ENCODE results near the gene ABCC4. TPM values are rescaled to one million over a fixed set of nuclear protein-coding genes. Genes with fewer than 3 reads are reported as not detected.

The ABCC4 gene
- total and polyA plus RNA-seq, 4 experiments from 2014 or later, result 4.8 to 10.0 (median 6.9) TPM

DNA sequence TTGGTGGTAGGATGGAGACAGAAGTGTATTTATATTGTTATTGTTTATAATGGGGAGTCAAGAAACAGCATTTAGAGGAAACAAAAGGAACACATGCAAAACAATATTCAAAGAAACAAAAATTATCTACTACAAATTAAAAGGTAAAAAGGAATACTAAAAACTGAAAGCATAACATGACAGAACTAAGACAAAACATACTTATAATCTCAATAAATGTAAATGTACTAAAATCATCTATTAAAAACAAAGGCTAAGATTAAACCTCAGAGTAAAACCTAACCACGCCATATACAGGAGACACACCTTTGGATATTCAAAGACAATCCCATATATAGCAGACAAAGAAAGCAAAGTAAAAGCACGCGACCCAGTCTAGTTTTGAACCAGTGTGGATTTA, 273.6 kb downstream of the ABCC4 start:
- no peak for DNase-seq
- Histone ChIP-seq H3K36me3 (ENCODE audit: insufficient read depth, low read length) (no peaks in the 10 kb centered on the region), H3K9me3 (ENCODE audit: control insufficient read depth in 1 of 2, low read length in 2 of 2) (no peaks in the 10 kb centered on the region), H3K27me3 (ENCODE audit: insufficient read depth, low read length) (no peaks in the 10 kb centered on the region), H3K4me1 (ENCODE audit: insufficient read depth, low read length) (no peaks in the 10 kb centered on the region), H3K27ac (ENCODE audit: low read depth, low read length) (no peak overlapping the region), H3K4me3 (ENCODE audit: low read length in 2 of 2) (no peak overlapping the region)
- no peak overlapping the region for H3K27ac Mint-ChIP-seq
- ChIA-PET POLR2A (ENCODE audit: partially characterized antibody) (no interaction called here), CTCF (ENCODE audit: partially characterized antibody) (no interaction called here)
- peaks cover 0 to 4% (median 0%) of the 10 kb centered on the region in 8 donors for H3K9me3 Mint-ChIP-seq
- peaks cover 0 to 2% (median 0%) of the 10 kb centered on the region in 4 donors for H3K4me1 Mint-ChIP-seq
- peaks cover 3 to 20% of the 10 kb centered on the region in 2 donors for H3K36me3 Mint-ChIP-seq
- no peak overlapping the region for H3K4me3 Mint-ChIP-seq
- intact Hi-C loops (cut with micrococcal nuclease), result no loop called here
- H3K27me3 Mint-ChIP-seq, result no peaks in the 10 kb centered on the region

- H3K9me3 ChIP-seq (ENCODE audit: control insufficient read depth in 1 of 2, low read length in 2 of 2), result no peaks in the 10 kb centered on the region
- H3K27me3 ChIP-seq (ENCODE audit: insufficient read depth, low read length), result no peaks in the 10 kb centered on the region
- H3K27ac ChIP-seq (ENCODE audit: low read depth, low read length), result no peak overlapping the region
- intact Hi-C loops (cut with micrococcal nuclease), result no loop called here
- H3K36me3 Mint-ChIP-seq, result peaks cover 10 to 37% of the 10 kb centered on the region in 2 donors
- ChIA-PET CTCF (ENCODE audit: partially characterized antibody) (no interaction called here), POLR2A (ENCODE audit: partially characterized antibody) (no interaction called here)
- H3K27ac Mint-ChIP-seq, result no peak overlapping the region
- H3K4me3 Mint-ChIP-seq, result no peak overlapping the region
- H3K4me3 ChIP-seq (ENCODE audit: low read length in 2 of 2), result no peak overlapping the region
- DNase-seq, result no peak
- H3K27me3 Mint-ChIP-seq, result no peaks in the 10 kb centered on the region
- H3K9me3 Mint-ChIP-seq, result peaks cover 0 to 4% (median 0%) of the 10 kb centered on the region in 8 donors
- no peaks in the 10 kb centered on the region for H3K36me3 ChIP-seq (ENCODE audit: insufficient read depth, low read length)
- peaks cover 0 to 2% (median 0%) of the 10 kb centered on the region in 4 donors for H3K4me1 Mint-ChIP-seq
- no peaks in the 10 kb centered on the region for H3K4me1 ChIP-seq (ENCODE audit: insufficient read depth, low read length)
Observed at GRCh38 chr13:95025116-95025515, 276.1 kb downstream of the ABCC4 start.

DNA sequence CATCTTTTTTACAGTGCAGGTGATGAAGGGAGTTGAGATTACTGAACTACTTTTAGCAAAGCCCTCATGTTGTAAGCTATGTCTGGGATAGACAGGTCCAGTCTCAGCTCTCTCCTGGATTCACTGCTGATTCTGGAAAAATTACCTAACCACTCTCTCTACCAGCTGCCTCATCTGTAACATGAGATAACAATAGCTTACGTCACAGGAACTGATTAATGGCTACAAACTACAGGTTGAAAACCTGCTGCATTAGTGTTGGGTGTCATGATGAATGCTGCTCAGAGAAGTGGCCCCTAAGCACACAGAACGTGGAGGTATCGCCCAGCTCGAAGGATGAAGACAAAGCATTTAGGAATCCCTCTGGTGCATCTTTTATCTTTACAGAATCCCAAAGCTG, 277.8 kb downstream of the ABCC4 start:
- Histone ChIP-seq H3K27me3 (ENCODE audit: insufficient read depth, low read length) (no peaks in the 10 kb centered on the region), H3K36me3 (ENCODE audit: insufficient read depth, low read length) (no peaks in the 10 kb centered on the region), H3K9me3 (ENCODE audit: control insufficient read depth in 1 of 2, low read length in 2 of 2) (no peaks in the 10 kb centered on the region), H3K4me3 (ENCODE audit: low read length in 2 of 2) (no peak overlapping the region), H3K27ac (ENCODE audit: low read depth, low read length) (no peak overlapping the region), H3K4me1 (ENCODE audit: insufficient read depth, low read length) (no peaks in the 10 kb centered on the region)
- ChIA-PET CTCF (ENCODE audit: partially characterized antibody) (no interaction called here), POLR2A (ENCODE audit: partially characterized antibody) (no interaction called here)
- H3K27ac Mint-ChIP-seq, result no peak overlapping the region
- peaks cover 0 to 2% (median 0%) of the 10 kb centered on the region in 4 donors for H3K4me1 Mint-ChIP-seq
- DNase-seq, result no peak
- H3K36me3 Mint-ChIP-seq, result peaks cover 10 to 42% of the 10 kb centered on the region in 2 donors
- peaks cover 0 to 2% (median 0%) of the 10 kb centered on the region in 8 donors for H3K9me3 Mint-ChIP-seq
- intact Hi-C loops (cut with micrococcal nuclease), result no loop called here
- no peak overlapping the region for H3K4me3 Mint-ChIP-seq
- no peaks in the 10 kb centered on the region for H3K27me3 Mint-ChIP-seq

DNA sequence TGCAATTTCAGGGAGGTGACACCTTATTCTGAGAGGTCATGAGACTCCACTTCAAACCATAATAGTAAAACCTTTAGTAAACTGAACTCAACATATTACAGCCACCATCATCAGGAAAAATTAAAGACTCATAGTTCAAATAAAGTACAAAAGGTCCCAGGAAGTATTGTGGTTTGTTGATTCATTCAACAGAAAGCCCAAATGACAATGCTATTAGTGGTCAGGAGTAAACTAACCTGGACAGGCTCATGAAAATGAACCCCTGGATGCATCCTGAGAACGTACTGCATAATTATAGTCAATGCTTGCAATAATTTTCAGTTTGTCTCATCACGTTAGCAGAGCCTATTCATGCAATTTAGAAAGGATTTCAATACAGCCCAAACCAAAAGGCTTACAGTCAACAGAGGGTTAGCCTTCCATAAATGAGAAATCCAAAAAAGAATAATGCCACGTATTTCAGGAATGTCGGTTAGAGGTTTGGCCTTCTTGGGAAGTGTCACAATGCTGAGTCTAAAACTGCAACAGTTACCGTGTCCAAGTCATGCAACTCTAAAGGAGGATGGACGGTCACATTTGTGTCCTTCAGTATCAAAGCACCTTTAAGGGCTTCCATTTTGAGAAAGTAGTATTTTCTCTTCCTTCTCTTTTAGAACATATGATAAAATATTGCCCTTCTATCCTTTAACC, 280.8 kb downstream of the ABCC4 start:
- peaks cover 10 to 38% of the 10 kb centered on the region in 2 donors for H3K36me3 Mint-ChIP-seq
- H3K4me3 Mint-ChIP-seq, result no peak overlapping the region
- intact Hi-C loops (cut with micrococcal nuclease), result no loop called here
- CTCF ChIA-PET (ENCODE audit: partially characterized antibody), result no interaction called here
- no peaks in the 10 kb centered on the region for H3K27me3 Mint-ChIP-seq
- POLR2A ChIA-PET (ENCODE audit: partially characterized antibody), result no interaction called here
- no peak overlapping the region for H3K27ac ChIP-seq (ENCODE audit: low read depth, low read length)
- no peak overlapping the region for H3K4me3 ChIP-seq (ENCODE audit: low read length in 2 of 2)
- H3K27ac Mint-ChIP-seq, result no peak overlapping the region
- DNase-seq, result no peak
- no peaks in the 10 kb centered on the region for H3K9me3 Mint-ChIP-seq
- H3K4me1 Mint-ChIP-seq, result no peaks in the 10 kb centered on the region
- no peaks in the 10 kb centered on the region for H3K4me1 ChIP-seq (ENCODE audit: insufficient read depth, low read length)
- no peaks in the 10 kb centered on the region for H3K9me3 ChIP-seq (ENCODE audit: control insufficient read depth in 1 of 2, low read length in 2 of 2)
- H3K27me3 ChIP-seq (ENCODE audit: insufficient read depth, low read length), result no peaks in the 10 kb centered on the region
- H3K36me3 ChIP-seq (ENCODE audit: insufficient read depth, low read length), result no peaks in the 10 kb centered on the region

DNA sequence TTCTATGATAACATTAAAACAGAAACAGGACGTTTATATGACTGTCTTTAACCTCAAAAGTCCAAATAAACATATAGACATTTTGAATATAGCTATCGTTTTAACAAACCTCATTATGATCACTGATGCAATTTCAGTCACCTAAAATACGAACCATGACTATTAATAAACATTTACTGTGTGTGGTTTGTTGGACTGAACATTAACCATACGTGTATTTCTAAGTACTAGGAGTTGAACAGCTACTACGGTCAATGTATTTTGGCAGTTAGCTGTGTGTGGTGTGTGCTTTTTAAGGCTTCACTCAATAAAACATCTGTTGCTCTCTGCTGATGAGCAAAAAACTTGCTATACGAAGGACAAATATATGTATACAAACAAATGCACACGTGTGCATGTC, 281.4 kb downstream of the ABCC4 start:
- no peak overlapping the region for H3K4me3 ChIP-seq (ENCODE audit: low read length in 2 of 2)
- Mint-ChIP-seq H3K9me3 (no peaks in the 10 kb centered on the region), H3K36me3 (peaks cover 10 to 38% of the 10 kb centered on the region in 2 donors), H3K4me3 (no peak overlapping the region), H3K4me1 (no peaks in the 10 kb centered on the region), H3K27ac (no peak overlapping the region), H3K27me3 (no peaks in the 10 kb centered on the region)
- ChIA-PET CTCF (ENCODE audit: partially characterized antibody) (no interaction called here), POLR2A (ENCODE audit: partially characterized antibody) (no interaction called here)
- no peak for DNase-seq
- no peaks in the 10 kb centered on the region for H3K36me3 ChIP-seq (ENCODE audit: insufficient read depth, low read length)
- H3K27ac ChIP-seq (ENCODE audit: low read depth, low read length), result no peak overlapping the region
- H3K9me3 ChIP-seq (ENCODE audit: control insufficient read depth in 1 of 2, low read length in 2 of 2), result no peaks in the 10 kb centered on the region
- intact Hi-C loops (cut with micrococcal nuclease), result no loop called here
- H3K27me3 ChIP-seq (ENCODE audit: insufficient read depth, low read length), result no peaks in the 10 kb centered on the region
- H3K4me1 ChIP-seq (ENCODE audit: insufficient read depth, low read length), result no peaks in the 10 kb centered on the region

DNA sequence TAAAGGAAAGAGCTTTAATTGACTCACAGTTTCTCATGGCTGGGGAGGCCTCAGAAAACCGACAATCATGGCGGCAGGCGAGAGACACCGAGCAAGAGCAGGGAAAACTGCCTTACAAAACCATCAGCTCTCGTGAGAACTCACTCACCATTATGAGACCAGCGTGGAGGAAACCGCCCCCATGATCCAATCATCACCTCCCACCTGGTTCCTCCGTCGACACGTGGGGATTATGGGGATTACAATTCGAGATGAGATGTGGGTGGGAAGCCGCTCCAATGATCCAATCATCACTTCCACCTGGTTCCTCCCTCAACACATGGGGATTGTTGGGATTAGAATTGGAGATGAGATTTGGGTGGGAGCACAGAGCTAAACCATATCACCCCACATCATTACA, 293.9 kb downstream of the ABCC4 start:
- H3K4me1 Mint-ChIP-seq, result peaks cover 0 to 3% (median under 1%) of the 10 kb centered on the region in 4 donors
- peaks cover 0 to under 1% of the 10 kb centered on the region in 2 donors for H3K36me3 Mint-ChIP-seq
- H3K27me3 ChIP-seq (ENCODE audit: insufficient read depth, low read length), result no peaks in the 10 kb centered on the region
- no peak for DNase-seq
- no peak overlapping the region for H3K27ac ChIP-seq (ENCODE audit: low read depth, low read length)
- intact Hi-C loops (cut with micrococcal nuclease), result no loop called here
- H3K4me1 ChIP-seq (ENCODE audit: insufficient read depth, low read length), result no peaks in the 10 kb centered on the region
- H3K9me3 Mint-ChIP-seq, result peaks cover 0 to 6% (median 0%) of the 10 kb centered on the region in 8 donors
- H3K36me3 ChIP-seq (ENCODE audit: insufficient read depth, low read length), result no peaks in the 10 kb centered on the region
- H3K4me3 ChIP-seq (ENCODE audit: low read length in 2 of 2), result no peak overlapping the region
- H3K27ac Mint-ChIP-seq, result no peak overlapping the region
- no peaks in the 10 kb centered on the region for H3K9me3 ChIP-seq (ENCODE audit: control insufficient read depth in 1 of 2, low read length in 2 of 2)
- H3K4me3 Mint-ChIP-seq, result no peak overlapping the region
- H3K27me3 Mint-ChIP-seq, result peaks cover 3 to 10% of the 10 kb centered on the region in 2 donors
- ChIA-PET CTCF (ENCODE audit: partially characterized antibody) (no interaction called here), POLR2A (ENCODE audit: partially characterized antibody) (no interaction called here)

DNA sequence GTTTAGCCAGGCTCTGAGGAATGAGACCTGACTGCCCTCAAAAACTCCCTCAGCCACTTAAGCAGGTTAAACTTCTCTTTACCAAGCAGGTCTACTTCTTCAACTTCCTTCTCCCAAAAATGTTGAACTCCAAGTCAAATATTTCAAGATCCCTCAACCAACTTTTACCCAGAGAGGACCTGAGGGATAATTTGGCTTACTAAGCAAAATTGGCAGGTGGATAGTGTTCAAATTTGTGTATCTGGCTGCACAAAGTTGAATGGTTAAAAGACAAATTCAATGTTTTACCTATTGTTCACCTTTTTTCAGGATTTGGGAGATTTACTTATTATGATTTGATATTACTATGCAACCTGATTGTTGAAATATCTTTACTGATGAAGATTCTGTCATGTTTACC, 296.0 kb downstream of the ABCC4 start:
- Histone ChIP-seq H3K27ac (ENCODE audit: low read depth, low read length) (no peak overlapping the region), H3K36me3 (ENCODE audit: insufficient read depth, low read length) (no peaks in the 10 kb centered on the region), H3K4me3 (ENCODE audit: low read length in 2 of 2) (no peak overlapping the region), H3K27me3 (ENCODE audit: insufficient read depth, low read length) (no peaks in the 10 kb centered on the region), H3K9me3 (ENCODE audit: control insufficient read depth in 1 of 2, low read length in 2 of 2) (no peaks in the 10 kb centered on the region), H3K4me1 (ENCODE audit: insufficient read depth, low read length) (no peaks in the 10 kb centered on the region)
- Mint-ChIP-seq H3K4me1 (peaks cover 0 to 5% (median 1%) of the 10 kb centered on the region in 4 donors), H3K4me3 (no peak overlapping the region), H3K27ac (no peak overlapping the region), H3K9me3 (peaks cover 0 to 8% (median 0%) of the 10 kb centered on the region in 8 donors), H3K36me3 (peaks cover 0 to 3% of the 10 kb centered on the region in 2 donors), H3K27me3 (peaks cover 9 to 22% of the 10 kb centered on the region in 2 donors)
- DNase-seq, result no peak
- intact Hi-C loops (cut with micrococcal nuclease), result no loop called here
- ChIA-PET CTCF (ENCODE audit: partially characterized antibody) (no interaction called here), POLR2A (ENCODE audit: partially characterized antibody) (no interaction called here)

All from CD4-positive, alpha-beta memory T cell (primary cell).